ENCODE results near the gene CIBAR2.

The CIBAR2 gene

GRCh38 chr16:85112364-85112763 is at the start of gene CIBAR2:
Gene CIBAR2 (minus strand): TSS chr16:85112472. CDS start chr16:85112352, 120 bp downstream.
- no peak for DNase-seq (ENCODE audit: low read depth)

DNA sequence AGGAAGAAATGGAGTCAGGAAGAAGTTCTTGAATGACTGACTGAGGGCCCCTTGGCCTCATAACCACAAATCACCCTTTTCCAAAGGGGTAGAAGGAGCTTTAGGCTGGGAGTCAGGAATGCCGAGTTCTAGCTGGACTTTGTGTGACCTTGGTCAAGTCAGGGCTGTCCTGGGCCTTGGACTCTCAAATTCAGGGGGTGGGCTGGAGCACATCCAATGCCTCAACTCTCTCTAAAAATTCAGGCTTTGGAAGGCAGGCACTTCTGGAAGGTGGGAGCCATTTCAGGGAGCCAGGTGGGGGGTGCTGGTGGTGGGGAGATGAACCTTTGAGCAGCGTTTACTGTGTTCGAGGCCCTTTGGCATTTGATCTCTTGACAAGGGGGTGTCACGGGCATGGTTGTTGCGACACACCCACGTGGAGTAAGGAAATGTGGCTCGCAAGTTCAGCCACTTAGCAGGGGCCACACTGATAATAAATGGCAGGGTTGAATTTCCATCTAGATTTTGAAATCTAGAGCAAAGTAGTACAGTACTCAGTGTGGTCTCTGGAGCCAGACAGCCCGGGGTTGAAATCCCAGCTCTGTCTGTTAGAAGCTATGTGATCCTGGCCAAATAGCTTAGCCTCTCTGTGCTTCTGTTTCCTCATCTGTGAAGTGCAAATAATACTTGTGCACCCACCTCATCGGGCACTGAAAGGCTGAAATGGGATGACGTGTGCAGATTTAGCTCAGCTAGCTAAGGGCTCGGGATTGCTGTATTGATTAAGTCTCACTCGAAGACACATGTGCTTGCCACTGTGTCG is 47.1 kb upstream of the CIBAR2 start:
- DNase-seq (ENCODE audit: low read depth): no peak

- DNase-seq (ENCODE audit: low read depth): no peak
Observed at GRCh38 chr16:85158743-85159178, 46.5 kb upstream of the CIBAR2 start.

- no peak for DNase-seq (ENCODE audit: low read depth)
Observed at GRCh38 chr16:85157813-85158742, 45.8 kb upstream of the CIBAR2 start.

DNA sequence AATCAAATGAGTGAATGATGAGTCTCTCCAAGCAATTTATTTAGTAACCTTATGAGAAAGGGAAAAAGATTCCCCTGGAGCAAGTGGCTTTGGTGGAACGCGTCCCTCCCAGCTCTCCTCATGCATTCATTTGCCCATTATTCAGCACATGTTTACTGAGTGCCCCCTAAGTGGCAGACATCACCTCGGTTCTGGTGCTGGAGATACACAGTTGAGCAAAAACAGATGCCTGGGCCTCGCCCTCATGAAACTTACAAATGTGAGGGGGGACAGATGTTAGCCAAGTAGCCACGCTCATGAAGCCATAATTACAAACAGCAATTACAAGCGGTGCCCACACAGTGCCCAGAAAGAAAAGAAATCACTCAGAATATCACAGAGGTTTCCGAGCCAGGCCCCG is 45.1 kb upstream of the CIBAR2 start:
- DNase-seq (ENCODE audit: low read depth): no peak

- DNase-seq (ENCODE audit: low read depth): no peak
Observed at GRCh38 chr16:85156869-85157268, 44.6 kb upstream of the CIBAR2 start.

- DNase-seq (ENCODE audit: low read depth): no peak
Observed at GRCh38 chr16:85156440-85156839, 44.2 kb upstream of the CIBAR2 start.

GRCh38 chr16:85153656-85154091 is 41.4 kb upstream of the CIBAR2 start:
- no peak for DNase-seq (ENCODE audit: low read depth)

DNA sequence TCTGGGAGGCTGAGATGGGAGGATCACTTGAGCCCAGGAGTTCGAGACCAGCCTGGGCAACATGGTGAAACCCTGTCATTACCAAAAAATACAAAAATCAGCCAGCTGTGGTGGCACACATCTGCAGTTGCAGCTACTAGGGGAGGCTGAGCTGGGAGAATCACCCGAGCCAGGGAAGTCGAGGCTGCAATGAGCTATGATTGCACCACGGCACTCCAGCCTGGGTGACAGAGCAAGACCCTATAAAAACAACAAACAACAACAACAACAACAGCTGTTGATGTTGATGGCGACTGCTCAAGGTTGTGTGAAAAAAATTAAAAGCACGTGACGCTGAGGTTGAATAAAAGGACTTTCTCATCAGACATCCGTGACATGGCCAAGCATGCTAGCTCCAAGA is 40.8 kb upstream of the CIBAR2 start:
- no peak for DNase-seq (ENCODE audit: low read depth)

- DNase-seq (ENCODE audit: low read depth): no peak
Observed at GRCh38 chr16:85152414-85153030, 40.2 kb upstream of the CIBAR2 start.

GRCh38 chr16:85151603-85152413 is 39.5 kb upstream of the CIBAR2 start:
- no peak for DNase-seq (ENCODE audit: low read depth)

- DNase-seq (ENCODE audit: low read depth): no peak
Observed at GRCh38 chr16:85151079-85151602, 38.9 kb upstream of the CIBAR2 start.

DNA sequence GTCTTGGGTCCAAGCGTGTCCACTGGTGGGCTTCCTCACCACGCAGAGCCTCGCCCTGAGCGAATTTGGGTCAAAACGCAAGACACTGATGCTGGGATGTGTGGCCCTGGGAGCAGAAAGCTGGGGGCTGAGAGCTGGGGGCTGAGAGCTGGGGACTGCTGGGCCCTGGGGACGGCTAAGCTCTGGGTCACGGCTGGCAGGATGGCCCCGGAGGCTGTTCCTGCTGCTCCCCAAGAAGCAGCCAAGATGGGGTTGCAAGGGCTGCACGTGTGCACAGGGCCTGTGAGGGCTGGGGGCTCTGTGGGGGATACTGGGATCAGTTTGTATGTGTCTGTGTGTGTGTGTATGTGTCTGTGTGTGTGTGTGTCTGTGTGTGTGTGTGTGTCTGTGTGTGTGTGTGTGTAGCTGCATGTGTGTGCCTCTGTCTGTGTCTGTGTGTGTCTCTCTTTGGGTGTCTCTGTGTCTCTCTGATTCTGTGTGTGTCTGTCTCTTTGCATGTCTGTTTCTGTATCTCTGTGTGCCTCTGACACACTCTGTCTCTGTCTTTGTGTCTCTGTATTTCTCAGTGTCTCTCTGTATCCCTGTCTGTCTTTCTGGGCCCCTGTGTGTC is 38.2 kb upstream of the CIBAR2 start:
- DNase-seq (ENCODE audit: low read depth): no peak

GRCh38 chr16:85149776-85150175 is 37.5 kb upstream of the CIBAR2 start:
- DNase-seq (ENCODE audit: low read depth): no peak

GRCh38 chr16:85148931-85149330 is 36.7 kb upstream of the CIBAR2 start:
- DNase-seq (ENCODE audit: low read depth): no peak

GRCh38 chr16:85146922-85147651 is 34.8 kb upstream of the CIBAR2 start:
- no peak for DNase-seq (ENCODE audit: low read depth)

DNA sequence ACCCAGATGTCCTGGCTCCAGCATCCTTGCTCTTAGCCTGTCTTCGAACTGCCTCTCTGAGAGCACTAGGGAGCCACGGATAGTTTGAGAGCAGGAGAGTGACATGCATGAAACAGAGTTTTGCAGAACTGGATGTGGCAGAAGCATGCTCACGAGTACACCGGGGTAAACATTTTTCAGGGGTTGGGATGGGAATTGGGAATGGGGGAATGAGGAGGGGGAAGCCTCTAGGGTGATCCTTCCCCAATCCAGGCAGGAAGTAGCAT is 34.2 kb upstream of the CIBAR2 start:
- DNase-seq (ENCODE audit: low read depth): no peak

GRCh38 chr16:85145734-85146531 is 33.7 kb upstream of the CIBAR2 start:
- DNase-seq (ENCODE audit: low read depth): no peak

GRCh38 chr16:85145188-85145587 is 32.9 kb upstream of the CIBAR2 start:
- no peak for DNase-seq (ENCODE audit: low read depth)

All from stimulated activated CD8-positive, alpha-beta memory T cell treated with anti-CD3 and anti-CD28 coated beads, Interleukin-7, amount 100 ng/mL, for 24 hours (primary cell).